Ectodermal cell (in vitro differentiated cells): Measurements from ENCODE around the gene TNC.

Experiments
- H3K27ac ChIP-seq: 2 replicates; pipeline ENCODE4 v1.7.0; 2013; ENCODE audit warnings: mild to moderate bottlenecking, low read depth, low read length; ENCODE audit not compliant: insufficient read depth, poor library complexity, severe bottlenecking
- H3K27me3 ChIP-seq: 2 replicates; pipeline ENCODE4 v1.7.0; 2013; ENCODE audit warnings: mild to moderate bottlenecking, low read length; ENCODE audit not compliant: insufficient read depth, control insufficient read depth, poor library complexity, severe bottlenecking
- H3K36me3 ChIP-seq: one replicate; pipeline ENCODE4 v1.7.0; 2013; ENCODE audit warnings: low read length; ENCODE audit not compliant: control insufficient read depth, insufficient read depth
- H3K4me1 ChIP-seq: one replicate; pipeline ENCODE4 v1.7.0; 2013; ENCODE audit warnings: low read length; ENCODE audit not compliant: control insufficient read depth, insufficient read depth
- H3K4me3 ChIP-seq: 2 replicates; pipeline ENCODE4 v1.7.0; 2013; ENCODE audit warnings: low read depth, low read length, control low read depth; ENCODE audit not compliant: insufficient read depth
- H3K9me3 ChIP-seq: 2 replicates; pipeline ENCODE4 v1.7.0; 2013; ENCODE audit warnings: mild to moderate bottlenecking, low read length, moderate library complexity; ENCODE audit not compliant: control insufficient read depth
- WGBS, 2 experiments: methylation state at CpG; one replicate each; pipeline ENCODE4 v1.1.7; 2013; ENCODE audit warnings: missing lambda C conversion rate in 2 of 2; 5-methylcytosine and 5-hydroxymethylcytosine counted together

The TNC gene

GRCh38 chr9:115085773-115086377 lies 32.1 kb downstream of the TNC start:
- H3K27me3 ChIP-seq = no peaks in the 10 kb centered on the region
- H3K9me3 ChIP-seq = no peaks in the 10 kb centered on the region
- no peak overlapping the region for H3K27ac ChIP-seq
- H3K4me1 ChIP-seq = no peaks in the 10 kb centered on the region
- no peaks in the 10 kb centered on the region for H3K36me3 ChIP-seq
- 93 to 94% methylated on average over 22 of the region's 22 CpGs for WGBS, 2 experiments
- H3K4me3 ChIP-seq = no peak overlapping the region

DNA sequence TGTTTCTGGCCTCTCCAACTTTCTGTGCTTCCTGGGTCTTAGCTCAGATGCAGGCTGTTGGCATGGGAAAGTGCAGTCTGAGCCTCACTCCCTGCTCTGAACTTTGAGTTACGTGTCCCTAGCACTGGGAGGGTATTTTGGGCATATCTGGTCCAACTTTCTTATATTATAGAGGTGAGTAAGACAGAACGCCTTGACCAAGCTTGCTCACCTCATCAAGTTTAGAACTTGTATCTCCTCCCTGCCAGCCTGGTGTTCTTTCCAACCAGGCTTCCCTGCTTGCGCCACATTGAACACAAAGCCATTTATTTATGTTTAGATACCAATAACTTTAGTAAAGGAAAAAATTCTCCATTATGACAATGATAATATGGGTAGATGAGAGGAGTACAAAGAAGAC lies 33.2 kb downstream of the TNC start:
- Histone ChIP-seq H3K4me3 (no peak overlapping the region), H3K9me3 (no peaks in the 10 kb centered on the region), H3K27me3 (no peaks in the 10 kb centered on the region), H3K27ac (no peak overlapping the region), H3K4me1 (no peaks in the 10 kb centered on the region), H3K36me3 (no peaks in the 10 kb centered on the region)
- 87 to 93% methylated on average over 2 to 3 of the region's 3 CpGs for WGBS, 2 experiments

DNA sequence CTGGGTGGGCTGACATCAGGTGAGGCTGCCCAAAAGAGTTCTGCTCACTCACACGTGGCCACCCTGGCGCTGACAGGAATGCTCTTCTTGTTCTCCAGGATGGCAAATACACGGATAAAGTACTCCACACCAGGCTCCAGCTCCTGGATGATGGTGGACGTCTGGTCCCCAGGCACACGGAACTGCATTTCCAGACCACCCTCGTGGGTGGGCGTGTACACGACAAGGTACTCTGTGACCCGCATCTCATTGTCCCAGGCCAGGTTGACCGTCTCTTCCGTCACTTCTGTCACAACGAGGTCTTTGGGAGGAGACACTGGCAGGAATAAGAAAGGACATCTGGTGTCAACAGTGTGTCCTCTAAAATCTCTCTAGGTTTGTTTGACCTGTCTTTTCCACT lies 33.8 kb downstream of the TNC start:
- Histone ChIP-seq H3K27me3 (no peaks in the 10 kb centered on the region), H3K36me3 (no peaks in the 10 kb centered on the region), H3K27ac (no peak overlapping the region), H3K9me3 (no peaks in the 10 kb centered on the region), H3K4me1 (no peaks in the 10 kb centered on the region), H3K4me3 (no peak overlapping the region)
- 95 to 96% methylated on average over 12 of the region's 12 CpGs for WGBS, 2 experiments

DNA sequence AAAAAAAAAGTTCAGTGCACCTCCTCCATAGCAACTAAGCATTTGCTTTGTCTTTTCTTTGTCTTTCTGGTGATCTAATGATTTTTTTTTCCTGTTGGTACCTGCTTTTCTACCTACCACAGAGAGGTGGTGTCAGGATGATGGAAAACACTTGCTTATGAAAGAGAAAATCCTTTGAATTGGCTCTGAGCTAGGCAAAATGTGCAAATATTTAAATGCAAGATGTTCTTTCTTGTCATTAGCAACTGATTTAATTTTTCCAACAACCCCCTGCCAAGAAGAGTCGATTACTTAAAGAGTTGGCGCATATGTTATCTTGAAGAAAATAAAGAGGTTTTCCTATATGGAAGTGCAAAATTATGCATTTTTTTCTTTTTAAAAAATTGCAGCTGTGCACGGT lies 37.7 kb downstream of the TNC start:
- Histone ChIP-seq H3K27ac (no peak overlapping the region), H3K27me3 (no peaks in the 10 kb centered on the region), H3K4me1 (no peaks in the 10 kb centered on the region), H3K4me3 (no peak overlapping the region), H3K9me3 (no peaks in the 10 kb centered on the region), H3K36me3 (no peaks in the 10 kb centered on the region)
- 93 to 94% methylated on average over 3 of the region's 3 CpGs for WGBS, 2 experiments

GRCh38 chr9:115079156-115079555 lies 38.8 kb downstream of the TNC start:
- WGBS, 2 experiments = 96 to 98% methylated on average over 3 of the region's 3 CpGs
- Histone ChIP-seq H3K9me3 (no peaks in the 10 kb centered on the region), H3K4me1 (no peaks in the 10 kb centered on the region)

GRCh38 chr9:115073456-115073855 lies 44.5 kb downstream of the TNC start:
- 94 to 96% methylated on average over 6 of the region's 6 CpGs for WGBS, 2 experiments
- Histone ChIP-seq H3K4me1 (no peaks in the 10 kb centered on the region), H3K27ac (no peak overlapping the region), H3K36me3 (no peaks in the 10 kb centered on the region), H3K27me3 (no peaks in the 10 kb centered on the region), H3K4me3 (no peak overlapping the region), H3K9me3 (no peaks in the 10 kb centered on the region)

More at GRCh38 chr9:115079156-115079555, 38.8 kb downstream of the TNC start:
- Histone ChIP-seq H3K27me3 (no peaks in the 10 kb centered on the region), H3K27ac (no peak overlapping the region), H3K4me3 (no peak overlapping the region), H3K36me3 (no peaks in the 10 kb centered on the region)

- H3K36me3 ChIP-seq = no peaks in the 10 kb centered on the region
- H3K27ac ChIP-seq = no peak overlapping the region
- no peak overlapping the region for H3K4me3 ChIP-seq
- H3K27me3 ChIP-seq = no peaks in the 10 kb centered on the region
- no peaks in the 10 kb centered on the region for H3K4me1 ChIP-seq
- H3K9me3 ChIP-seq = no peaks in the 10 kb centered on the region
- 76 to 87% methylated on average over 3 to 4 of the region's 4 CpGs for WGBS, 2 experiments
These were observed 46.8 kb downstream of the TNC start for GRCh38 chr9:115071176-115071575.

DNA sequence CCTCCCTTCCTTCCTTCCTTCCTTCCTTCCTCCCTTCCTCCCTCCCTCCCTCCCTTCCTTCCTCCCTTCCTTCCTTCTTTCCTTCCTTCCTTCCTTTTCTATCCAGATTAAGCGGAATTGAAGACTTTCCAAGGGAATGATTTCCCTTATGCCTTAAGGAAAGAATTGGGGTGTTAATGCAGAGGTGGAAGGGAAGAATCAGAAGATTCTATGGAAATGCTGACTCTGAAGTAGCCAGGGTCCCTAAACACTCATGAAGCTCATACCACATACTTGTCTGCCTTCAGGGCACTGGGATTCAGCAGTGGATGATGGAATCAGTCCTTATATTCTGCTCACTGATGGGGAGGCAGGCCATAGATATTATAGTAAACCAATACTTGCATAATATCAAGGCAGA lies 48.2 kb downstream of the TNC start:
- Histone ChIP-seq H3K36me3 (no peaks in the 10 kb centered on the region), H3K4me3 (no peak overlapping the region), H3K27ac (no peak overlapping the region), H3K27me3 (no peaks in the 10 kb centered on the region), H3K4me1 (no peaks in the 10 kb centered on the region), H3K9me3 (no peaks in the 10 kb centered on the region)
- WGBS, 2 experiments = 100% methylated on average over 1 of the region's 1 CpG

DNA sequence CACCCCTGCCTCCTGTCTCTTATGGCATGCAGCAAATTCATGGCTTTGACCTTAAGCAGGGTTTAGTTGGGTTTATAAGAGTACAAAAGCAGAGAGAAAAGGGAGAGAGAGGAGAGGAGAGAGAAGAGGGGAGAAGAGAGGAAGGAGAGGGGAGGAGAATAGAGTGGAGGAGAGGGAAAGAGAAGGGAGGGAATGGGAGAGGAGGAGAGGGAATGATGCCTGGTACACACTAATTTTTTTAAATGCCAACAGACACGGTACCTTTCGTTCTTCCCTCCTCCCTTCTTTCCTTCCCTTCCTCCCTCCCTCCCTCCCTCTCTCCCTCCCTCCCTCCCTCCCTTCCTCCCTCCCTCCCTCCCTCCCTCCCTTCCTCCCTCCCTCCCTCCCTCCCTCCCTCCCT lies 48.7 kb downstream of the TNC start:
- no peak overlapping the region for H3K4me3 ChIP-seq
- no peaks in the 10 kb centered on the region for H3K27me3 ChIP-seq
- H3K9me3 ChIP-seq = no peaks in the 10 kb centered on the region
- WGBS, 2 experiments = no CpG with 5 or more reads among the region's 2 CpGs
- no peaks in the 10 kb centered on the region for H3K36me3 ChIP-seq
- no peaks in the 10 kb centered on the region for H3K4me1 ChIP-seq
- H3K27ac ChIP-seq = no peak overlapping the region

GRCh38 chr9:115068031-115068430 lies 49.9 kb downstream of the TNC start:
- H3K9me3 ChIP-seq = no peaks in the 10 kb centered on the region
- no peaks in the 10 kb centered on the region for H3K36me3 ChIP-seq
- no peak overlapping the region for H3K27ac ChIP-seq
- no peaks in the 10 kb centered on the region for H3K27me3 ChIP-seq
- H3K4me1 ChIP-seq = peaks cover 5% of the 10 kb centered on the region
- H3K4me3 ChIP-seq = no peak overlapping the region
